A673 (cell line): Measurements from ENCODE around the gene NTNG1. TPM values are rescaled to one million over a fixed set of nuclear protein-coding genes. Genes with fewer than 3 reads are reported as not detected.

Experiments used
- BruUV-seq: library from RNA; stranded (reverse); fragments of 400-500 nt; replicated peaks from 2 replicates; lab custom pipeline; 2021; lab: Mats Ljungman, UMichigan
- CTCF ChIA-PET: fragments of 300-600 bp; sonication (Branson Sonifier 250); formaldehyde crosslinking; loops from one replicate; lab custom pipeline; 2022; ENCODE audit warnings: antibody characterized with exemption; lab: Charles Lee
- POLR2A ChIA-PET: fragments of 300-600 bp; sonication (Branson Sonifier 250); formaldehyde crosslinking; loops from one replicate; lab custom pipeline; 2022; ENCODE audit warnings: antibody characterized with exemption; ENCODE audit not compliant: low non-redundant PET; lab: Charles Lee
- DNase-seq: peaks from one replicate; pipeline ENCODE4 v3.0.0-alpha.2; 2015; ENCODE audit warnings: low spot score
- H3K27ac ChIP-seq: fragments of 200-600 bp; sonication (generic); 2 replicates; pipeline ENCODE4 v1.5.1; 2016; ENCODE audit warnings: mixed run types, low read depth, mild to moderate bottlenecking, mixed read lengths, antibody characterized with exemption, low read length; ENCODE audit not compliant: poor library complexity, severe bottlenecking
- H3K27me3 ChIP-seq: fragments of 200-600 bp; sonication (generic); replicated peaks from 2 replicates; pipeline ENCODE4 v1.6.1; 2017; ENCODE audit warnings: mixed run types, low read depth, mild to moderate bottlenecking, mixed read lengths, antibody characterized with exemption, low read length; ENCODE audit not compliant: insufficient read depth, poor library complexity
- H3K36me3 ChIP-seq: fragments of 200-600 bp; sonication (generic); 2 replicates; pipeline ENCODE4 v1.6.1; 2016; ENCODE audit warnings: mixed run types, mild to moderate bottlenecking, mixed read lengths, antibody characterized with exemption, low read length; ENCODE audit not compliant: insufficient read depth, poor library complexity, severe bottlenecking
- H3K4me1 ChIP-seq: fragments of 200-600 bp; sonication (generic); 2 replicates; pipeline ENCODE4 v1.6.1; 2017; ENCODE audit warnings: mixed run types, mild to moderate bottlenecking, mixed read lengths, antibody characterized with exemption, low read length; ENCODE audit not compliant: insufficient read depth, poor library complexity, severe bottlenecking
- H3K4me3 ChIP-seq: fragments of 200-600 bp; sonication (generic); 2 replicates; pipeline ENCODE4 v1.5.1; 2016; ENCODE audit warnings: low read depth, mixed run types, mild to moderate bottlenecking, mixed read lengths, low read length; ENCODE audit not compliant: poor library complexity, severe bottlenecking
- H3K9me3 ChIP-seq: fragments of 200-600 bp; sonication (generic); 2 replicates; pipeline ENCODE4 v1.6.1; 2016; ENCODE audit warnings: mixed run types, low read depth, mild to moderate bottlenecking, mixed read lengths, antibody characterized with exemption, low read length; ENCODE audit not compliant: poor library complexity, severe bottlenecking
- CTCF ChIP-seq: fragments of 300-800, 200-600 bp; sonication (generic); conservative IDR thresholded peaks from 2 replicates; pipeline ENCODE4 v1.5.1; 2017; ENCODE audit warnings: low read depth, mild to moderate bottlenecking, antibody characterized with exemption, low read length, moderate library complexity, mixed read lengths
- EZH2 ChIP-seq: fragments of 200-600 bp; sonication (generic); IDR thresholded peaks from 2 replicates; pipeline ENCODE4 v1.6.1; 2017; ENCODE audit warnings: borderline replicate concordance, low read depth, mild to moderate bottlenecking, mixed read lengths, antibody characterized with exemption, low read length; ENCODE audit not compliant: poor library complexity, severe bottlenecking
- intact Hi-C: fragments of 100-400 bp; cut with micrococcal nuclease; formaldehyde crosslinking; loops from one replicate; pipeline ENCODE4 v1.10.0; 2022; ENCODE audit not compliant: unreplicated experiment
- total RNA-seq: library from RNA; stranded (reverse); gene quantifications from 2 replicates; pipeline ENCODE4 v1.2.3, GENCODE V29; 2021

NTNG1 gene
- total RNA-seq, 1 experiment from 2014 or later, result 91.5 TPM

- H3K9me3 ChIP-seq, result peaks cover 15% of the 10 kb centered on the region
- ChIA-PET CTCF (interaction anchor here (0.5 to 1.3 kb wide), 2 partner anchors 14 to 45 kb away, joined by 3 to 5 read pairs; no protein-coding TSS in a partner anchor), POLR2A (interaction anchor here (0.8 kb wide), 1 partner anchor 990 kb away, joined by 3 read pairs; no protein-coding TSS in a partner anchor)
- peaks cover 15% of the 10 kb centered on the region for H3K36me3 ChIP-seq
- no peaks in the 10 kb centered on the region for H3K27me3 ChIP-seq
- intact Hi-C loops, result no loop called here
- no peak overlapping the region for H3K4me3 ChIP-seq
- TF ChIP-seq EZH2 (no peak), CTCF (peak; percentile 82)
- peaks cover 66% of the 10 kb centered on the region for H3K4me1 ChIP-seq
- BruUV-seq, result no TSS peak
- peak overlapping the region; percentile 78 for H3K27ac ChIP-seq
- DNase-seq, result peak; percentile 80
Observed at GRCh38 chr1:107196973-107197562, 56.2 kb downstream of the NTNG1 start.

GRCh38 chr1:107198561-107198960 lies 57.7 kb downstream of the NTNG1 start:
- Histone ChIP-seq H3K9me3 (peaks cover 21% of the 10 kb centered on the region), H3K27ac (peak overlapping the region; percentile 78), H3K36me3 (peaks cover 20% of the 10 kb centered on the region), H3K4me3 (peak overlapping the region; percentile 3), H3K4me1 (peaks cover 66% of the 10 kb centered on the region), H3K27me3 (no peaks in the 10 kb centered on the region)
- peak; percentile 84 for DNase-seq
- no TSS peak for BruUV-seq
- CTCF ChIA-PET, result no interaction called here
- intact Hi-C loops, result loop anchor here (1.0 kb wide), 1 partner anchor 64 kb away; no protein-coding TSS in a partner anchor
- TF ChIP-seq CTCF, result no peak
- no peak for TF ChIP-seq EZH2
- POLR2A ChIA-PET, result no interaction called here

GRCh38 chr1:107200631-107201030 lies 59.8 kb downstream of the NTNG1 start:
- Histone ChIP-seq H3K27me3 (no peaks in the 10 kb centered on the region), H3K9me3 (peaks cover 21% of the 10 kb centered on the region), H3K4me3 (no peak overlapping the region), H3K27ac (peak overlapping the region; percentile 78), H3K4me1 (peaks cover 63% of the 10 kb centered on the region), H3K36me3 (peaks cover 20% of the 10 kb centered on the region)
- POLR2A ChIA-PET, result no interaction called here
- no TSS peak for BruUV-seq
- CTCF ChIA-PET, result no interaction called here
- no peak for TF ChIP-seq CTCF
- TF ChIP-seq EZH2, result no peak
- intact Hi-C loops, result no loop called here
- DNase-seq, result no peak
